Smooth muscle cell of the brain vasculature (primary cell): Measurements from ENCODE around the gene LRMDA.
A peak's percentile ranks its signal among the peaks of the same experiment; 100 is the strongest.
"Not testable (repeated sequence)": the region's sequence is repeated elsewhere in the genome, so short reads cannot be mapped to it uniquely, and the experiment has no call there.

Experiments
- DNase-seq: peaks from one replicate; pipeline ENCODE4 v3.0.0-alpha.2; 2012; ENCODE audit warnings: low read depth, low spot score

LRMDA gene

GRCh38 chr10:76481178-76481577, 1049.8 kb downstream of the LRMDA start:
- no peak for DNase-seq

GRCh38 chr10:76487582-76487981, 1056.2 kb downstream of the LRMDA start:
- no peak for DNase-seq

- no peak for DNase-seq
Measured at GRCh38 chr10:76488602-76489001, 1057.2 kb downstream of the LRMDA start.

- peak; percentile 13 for DNase-seq
Measured at GRCh38 chr10:76491216-76491615, 1059.8 kb downstream of the LRMDA start.

- peak; percentile 49 for DNase-seq
Measured at GRCh38 chr10:76492026-76492425, 1060.6 kb downstream of the LRMDA start.

- DNase-seq: no peak
Measured at GRCh38 chr10:76492678-76493472, 1061.5 kb downstream of the LRMDA start.

GRCh38 chr10:76497666-76498065, 1066.2 kb downstream of the LRMDA start:
- DNase-seq: no peak

- no peak for DNase-seq
Measured at GRCh38 chr10:76504823-76505222, 1073.4 kb downstream of the LRMDA start.

GRCh38 chr10:76509446-76509845, 1078.0 kb downstream of the LRMDA start:
- no peak for DNase-seq

- no peak for DNase-seq
Measured at GRCh38 chr10:76514321-76514720, 1082.9 kb downstream of the LRMDA start.

GRCh38 chr10:76514869-76515268, 1083.4 kb downstream of the LRMDA start:
- no peak for DNase-seq

GRCh38 chr10:76522547-76522946, 1091.1 kb downstream of the LRMDA start:
- no peak for DNase-seq

GRCh38 chr10:76523246-76523645, 1091.8 kb downstream of the LRMDA start:
- no peak for DNase-seq

GRCh38 chr10:76523791-76524351, 1092.4 kb downstream of the LRMDA start:
- DNase-seq: no peak

GRCh38 chr10:76526833-76527232, 1095.4 kb downstream of the LRMDA start:
- not testable (repeated sequence) for DNase-seq

GRCh38 chr10:76540331-76540730, 1108.9 kb downstream of the LRMDA start:
- DNase-seq: no peak

- no peak for DNase-seq
Measured at GRCh38 chr10:76540786-76541185, 1109.4 kb downstream of the LRMDA start.

GRCh38 chr10:76541852-76542251, 1110.4 kb downstream of the LRMDA start:
- no peak for DNase-seq

GRCh38 chr10:76542307-76542930, 1111.0 kb downstream of the LRMDA start:
- no peak for DNase-seq

GRCh38 chr10:76543655-76544054, 1112.2 kb downstream of the LRMDA start:
- DNase-seq: no peak

- DNase-seq: no peak
Measured at GRCh38 chr10:76544789-76545188, 1113.4 kb downstream of the LRMDA start.

- no peak for DNase-seq
Measured at GRCh38 chr10:76546411-76546810, 1115.0 kb downstream of the LRMDA start.
